GM12878 (cell line): ENCODE data around the gene SPTBN1. TPM values are rescaled to one million over a fixed set of nuclear protein-coding genes. Genes with fewer than 3 reads are reported as not detected.

Source experiments
- BACH1 ChIP-seq: fragments of 450-650 bp; IDR thresholded peaks from 2 replicates; pipeline ENCODE4 v1.6.1; 2017; ENCODE audit warnings: mild to moderate bottlenecking, borderline replicate concordance
- BHLHE40 ChIP-seq, 2 experiments: fragments of 450-650 bp in 1 of 2; IDR thresholded peaks; 2 replicates each; pipeline ENCODE4 v1.6.1; 2011 to 2017; ENCODE audit warnings: low read depth in 2 of 2, borderline replicate concordance in 1 of 2, improper control_type of control experiment in 1 of 2, low read length in 1 of 2, mild to moderate bottlenecking in 1 of 2
- IKZF1 ChIP-seq: fragments of 450-650 bp; conservative IDR thresholded peaks from 2 replicates; pipeline ENCODE4 v1.6.1; 2017; ENCODE audit warnings: antibody characterized with exemption, mild to moderate bottlenecking
- IRF4 ChIP-seq: IDR thresholded peaks from 2 replicates; pipeline ENCODE4 v1.6.1; 2011; ENCODE audit warnings: low read depth, low read length
- MEF2A ChIP-seq: IDR thresholded peaks from 2 replicates; pipeline ENCODE4 v1.6.1; 2011; ENCODE audit warnings: low read depth, mild to moderate bottlenecking, low read length, moderate library complexity; ENCODE audit not compliant: insufficient read depth
- NFXL1 ChIP-seq: fragments of 450-650 bp; IDR thresholded peaks from 2 replicates; pipeline ENCODE4 v1.6.1; 2017; ENCODE audit warnings: antibody characterized with exemption, mild to moderate bottlenecking, borderline replicate concordance
- NR2C1 ChIP-seq: fragments of 450-650 bp; IDR thresholded peaks from 2 replicates; pipeline ENCODE4 v1.6.1; 2017; ENCODE audit warnings: antibody characterized with exemption, mild to moderate bottlenecking, moderate library complexity
- NR2F1 ChIP-seq: fragments of 450-650 bp; conservative IDR thresholded peaks from 2 replicates; pipeline ENCODE4 v1.6.1; 2017; ENCODE audit warnings: mild to moderate bottlenecking
- REST ChIP-seq: IDR thresholded peaks from 2 replicates; pipeline ENCODE4 v1.6.1; 2012; ENCODE audit warnings: mild to moderate bottlenecking, low read depth, low read length
- SMC3 ChIP-seq: IDR thresholded peaks from 2 replicates; pipeline ENCODE4 v1.6.1; 2011; ENCODE audit warnings: low read length, improper control_type of control experiment, borderline replicate concordance
- USF2 ChIP-seq: IDR thresholded peaks from 2 replicates; pipeline ENCODE4 v1.6.1; 2011; ENCODE audit warnings: low read depth, low read length, improper control_type of control experiment, borderline replicate concordance
- YY1 ChIP-seq: IDR thresholded peaks from 2 replicates; pipeline ENCODE4 v1.6.1; 2011; ENCODE audit warnings: low read depth, mild to moderate bottlenecking, low read length
- ZBTB11 ChIP-seq: fragments of 450-650 bp; formaldehyde crosslinking; IDR thresholded peaks from 2 replicates; pipeline ENCODE4 v1.5.0; 2022; ENCODE audit warnings: mild to moderate bottlenecking, missing genetic modification characterization
- ZBTB40 ChIP-seq: fragments of 450-650 bp; IDR thresholded peaks from 2 replicates; pipeline ENCODE4 v1.6.1; 2016; ENCODE audit warnings: mild to moderate bottlenecking, moderate library complexity, borderline replicate concordance
- polyA plus RNA-seq, 11 experiments: library from polyadenylated mRNA; depleted of rRNA in 4 of 11; unstranded in 6 of 11; stranded (reverse) in 5 of 11; fragments of >200 nt; fragmentation: Nextera tagmentation in 4 of 11; fragmentation: Illumina TruSeq in 1 of 11; extraction: Ambion mirVana in 4 of 11; extraction: Trizol in 1 of 11; gene quantifications; 1 replicate in 1 of 11; 2 replicates in 10 of 11; pipeline versions ENCODE4 v1.2.1 to v1.2.3, GENCODE V29; 2011 to 2016; ENCODE audit warnings: inconsistent platforms in 2 of 11, missing spikeins in 2 of 11, low read depth in 1 of 11
- total RNA-seq, 4 experiments: library from RNA; depleted of rRNA in 3 of 4; stranded (reverse); fragments of >200 nt in 3 of 4; fragmentation: Illumina TruSeq in 1 of 4; extraction: Trizol in 1 of 4; gene quantifications; 2 replicates each; pipeline versions ENCODE4 v1.2.1 to v1.2.3, GENCODE V29; 2013 to 2021

Gene SPTBN1
- total and polyA plus RNA-seq, 10 of the 15 experiments (the other 5 are each of a cell fraction or from before 2014, with no cell fraction given): 20.6 to 154 (median 76.7) TPM

- no peak for TF ChIP-seq ZBTB11 (CRISPR knock-in tag)
- no peak for TF ChIP-seq SMC3
- peak; percentile 91 for TF ChIP-seq NR2F1
- TF ChIP-seq IKZF1: peak; percentile 55
- peak; percentile 25; the same call in 1 of the 2 replicates for TF ChIP-seq NR2C1
- 0 out of 4 replicates have a peak, but pooled peaks of 1 of the 2 experiments have one; percentile 6 for TF ChIP-seq BHLHE40 (IDR thresholded peaks at IDR 0.05; ENCODE audit: borderline replicate concordance in 1 of 2, low read depth in 2 of 2, low read length in 1 of 2)
- no peak for TF ChIP-seq BACH1
- TF ChIP-seq USF2: no peak
- no peak for TF ChIP-seq ZBTB40
- TF ChIP-seq IRF4: no peak
- TF ChIP-seq NFXL1: no peak
- TF ChIP-seq MEF2A: no peak
- no peak for TF ChIP-seq YY1
- no peak for TF ChIP-seq REST
Measured at GRCh38 chr2:54579682-54580620, 123.8 kb downstream of the SPTBN1 start (continued).
